Measurements from ENCODE around the gene SKA2. TPM values are rescaled to one million over a fixed set of nuclear protein-coding genes. Genes with fewer than 3 reads are reported as not detected.

SKA2 gene
- total and polyA plus RNA-seq, 4 donors: 10.5 to 29.6 (median 11.7) TPM

DNA sequence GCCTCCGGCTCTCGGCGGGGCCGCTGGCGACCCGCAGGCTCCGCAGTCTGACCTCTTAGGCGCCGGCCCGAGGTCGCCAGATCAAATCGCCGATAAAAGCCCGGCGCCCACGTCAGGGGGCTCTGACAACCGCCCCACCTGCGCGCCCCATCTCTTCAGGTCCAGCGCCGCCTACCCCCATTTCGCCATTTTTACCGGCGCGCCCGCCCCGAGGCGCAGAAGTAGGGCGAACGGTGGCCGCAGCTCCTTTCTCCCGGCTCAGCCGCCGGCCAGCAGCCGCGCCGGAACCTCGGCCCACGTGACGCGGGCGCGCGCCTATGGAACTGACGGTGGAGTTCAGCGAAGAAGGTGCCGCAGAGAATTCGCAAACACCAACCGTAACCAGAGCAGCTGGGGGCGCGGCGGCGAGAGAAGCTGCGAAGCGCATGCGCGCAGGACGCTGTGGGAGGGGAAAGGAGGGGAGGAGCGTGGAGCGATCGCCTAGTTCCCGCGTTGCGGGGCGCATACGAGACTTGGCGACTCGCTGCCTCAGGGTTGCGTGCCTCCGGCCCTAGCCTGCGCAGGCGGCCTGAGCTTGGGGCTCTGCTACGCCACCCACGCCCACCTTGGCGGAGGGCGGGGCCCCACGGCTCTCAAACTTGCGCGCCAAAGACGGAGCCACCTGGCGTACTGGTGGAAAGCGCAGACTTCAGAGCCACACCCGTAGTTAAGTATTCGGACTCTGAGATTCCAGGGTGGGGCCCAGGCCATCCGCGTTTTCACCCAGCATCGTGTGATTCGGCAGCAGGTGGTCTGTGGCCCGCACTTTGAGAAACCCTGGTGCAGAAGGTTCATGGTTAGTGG, 48.3 kb downstream of the SKA2 start, which contains the start of gene TRIM37:
Gene TRIM37 (minus strand): TSS at position 418 of the 843 bp plus-strand sequence. CDS start 419 bp downstream, outside the sequence.
- H3K27me3 ChIP-seq (ENCODE audit: control insufficient read depth in 4 of 4, insufficient read depth in 4 of 4, low read length in 3 of 4): no peaks in the 10 kb centered on the region
- H3K27ac ChIP-seq (ENCODE audit: low read depth in 1 of 2, low read length in 2 of 2): peak within 1 kb of the TSS; percentile 68 to 90
- DNase-seq (ENCODE audit: low spot score): peak; percentile 95
- peaks cover 0 to 16% (median 12%) of the 10 kb centered on the region in 4 donors for H3K4me1 ChIP-seq (ENCODE audit: control insufficient read depth in 4 of 4, insufficient read depth in 4 of 4, low read length in 3 of 4)
- H3K9ac ChIP-seq (ENCODE audit: low read depth in 1 of 2, low read length in 2 of 2): peak within 1 kb of the TSS; percentile 65 to 72
- H3K9me3 ChIP-seq (ENCODE audit: control insufficient read depth in 4 of 4, low read length in 3 of 4): no peaks in the 10 kb centered on the region
- peaks cover 0 to 4% (median under 1%) of the 10 kb centered on the region in 4 donors for H3K36me3 ChIP-seq (ENCODE audit: control insufficient read depth in 4 of 4, insufficient read depth in 3 of 4, low read depth in 1 of 4, low read length in 3 of 4)
- WGBS: under 1% methylated on average over 89 of the region's 89 CpGs
- TF ChIP-seq RAD21 (IDR thresholded peaks at IDR 0.05): peak in 1 of 2 donors; percentile 11
- TF ChIP-seq, protein P1, sequence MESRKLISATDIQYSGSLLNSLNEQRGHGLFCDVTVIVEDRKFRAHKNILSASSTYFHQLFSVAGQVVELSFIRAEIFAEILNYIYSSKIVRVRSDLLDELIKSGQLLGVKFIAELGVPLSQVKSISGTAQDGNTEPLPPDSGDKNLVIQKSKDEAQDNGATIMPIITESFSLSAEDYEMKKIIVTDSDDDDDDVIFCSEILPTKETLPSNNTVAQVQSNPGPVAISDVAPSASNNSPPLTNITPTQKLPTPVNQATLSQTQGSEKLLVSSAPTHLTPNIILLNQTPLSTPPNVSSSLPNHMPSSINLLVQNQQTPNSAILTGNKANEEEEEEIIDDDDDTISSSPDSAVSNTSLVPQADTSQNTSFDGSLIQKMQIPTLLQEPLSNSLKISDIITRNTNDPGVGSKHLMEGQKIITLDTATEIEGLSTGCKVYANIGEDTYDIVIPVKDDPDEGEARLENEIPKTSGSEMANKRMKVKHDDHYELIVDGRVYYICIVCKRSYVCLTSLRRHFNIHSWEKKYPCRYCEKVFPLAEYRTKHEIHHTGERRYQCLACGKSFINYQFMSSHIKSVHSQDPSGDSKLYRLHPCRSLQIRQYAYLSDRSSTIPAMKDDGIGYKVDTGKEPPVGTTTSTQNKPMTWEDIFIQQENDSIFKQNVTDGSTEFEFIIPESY (IDR thresholded peaks at IDR 0.05): peak; percentile 99
- TF ChIP-seq EGR1 (IDR thresholded peaks at IDR 0.05; ENCODE audit: low read depth in 2 of 2): peak; percentile 92 to 96
- TF ChIP-seq NR2F2 (IDR thresholded peaks at IDR 0.05): no peak
- TF ChIP-seq YY1 (IDR thresholded peaks at IDR 0.05): peak; percentile 87
- peak in 1 of 2 donors; percentile 39 for TF ChIP-seq RXRA (IDR thresholded peaks at IDR 0.05)
- TF ChIP-seq JUND (IDR thresholded peaks at IDR 0.05): peak in 1 of 2 donors; percentile 42
- TF ChIP-seq FOXA2 (IDR thresholded peaks at IDR 0.05): no peak
- TF ChIP-seq TAF1 (conservative IDR thresholded peaks at IDR 0.05): no peak
- TF ChIP-seq, protein P2, sequence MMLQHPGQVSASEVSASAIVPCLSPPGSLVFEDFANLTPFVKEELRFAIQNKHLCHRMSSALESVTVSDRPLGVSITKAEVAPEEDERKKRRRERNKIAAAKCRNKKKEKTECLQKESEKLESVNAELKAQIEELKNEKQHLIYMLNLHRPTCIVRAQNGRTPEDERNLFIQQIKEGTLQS (IDR thresholded peaks at IDR 0.05): no peak
- no peak for TF ChIP-seq HNF4A (conservative IDR thresholded peaks at IDR 0.05)
- TF ChIP-seq, protein P3, sequence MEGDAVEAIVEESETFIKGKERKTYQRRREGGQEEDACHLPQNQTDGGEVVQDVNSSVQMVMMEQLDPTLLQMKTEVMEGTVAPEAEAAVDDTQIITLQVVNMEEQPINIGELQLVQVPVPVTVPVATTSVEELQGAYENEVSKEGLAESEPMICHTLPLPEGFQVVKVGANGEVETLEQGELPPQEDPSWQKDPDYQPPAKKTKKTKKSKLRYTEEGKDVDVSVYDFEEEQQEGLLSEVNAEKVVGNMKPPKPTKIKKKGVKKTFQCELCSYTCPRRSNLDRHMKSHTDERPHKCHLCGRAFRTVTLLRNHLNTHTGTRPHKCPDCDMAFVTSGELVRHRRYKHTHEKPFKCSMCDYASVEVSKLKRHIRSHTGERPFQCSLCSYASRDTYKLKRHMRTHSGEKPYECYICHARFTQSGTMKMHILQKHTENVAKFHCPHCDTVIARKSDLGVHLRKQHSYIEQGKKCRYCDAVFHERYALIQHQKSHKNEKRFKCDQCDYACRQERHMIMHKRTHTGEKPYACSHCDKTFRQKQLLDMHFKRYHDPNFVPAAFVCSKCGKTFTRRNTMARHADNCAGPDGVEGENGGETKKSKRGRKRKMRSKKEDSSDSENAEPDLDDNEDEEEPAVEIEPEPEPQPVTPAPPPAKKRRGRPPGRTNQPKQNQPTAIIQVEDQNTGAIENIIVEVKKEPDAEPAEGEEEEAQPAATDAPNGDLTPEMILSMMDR (IDR thresholded peaks at IDR 0.05; ENCODE audit: low read depth, low read length, missing input control): peak; percentile 9
- TF ChIP-seq FOXA1 (IDR thresholded peaks at IDR 0.05): no peak
- peak in 1 of 2 donors; percentile 69 for TF ChIP-seq GABPA (IDR thresholded peaks at IDR 0.05 in 1 of 2, conservative IDR thresholded peaks at IDR 0.05 in 1 of 2)
- TF ChIP-seq, protein P4, sequence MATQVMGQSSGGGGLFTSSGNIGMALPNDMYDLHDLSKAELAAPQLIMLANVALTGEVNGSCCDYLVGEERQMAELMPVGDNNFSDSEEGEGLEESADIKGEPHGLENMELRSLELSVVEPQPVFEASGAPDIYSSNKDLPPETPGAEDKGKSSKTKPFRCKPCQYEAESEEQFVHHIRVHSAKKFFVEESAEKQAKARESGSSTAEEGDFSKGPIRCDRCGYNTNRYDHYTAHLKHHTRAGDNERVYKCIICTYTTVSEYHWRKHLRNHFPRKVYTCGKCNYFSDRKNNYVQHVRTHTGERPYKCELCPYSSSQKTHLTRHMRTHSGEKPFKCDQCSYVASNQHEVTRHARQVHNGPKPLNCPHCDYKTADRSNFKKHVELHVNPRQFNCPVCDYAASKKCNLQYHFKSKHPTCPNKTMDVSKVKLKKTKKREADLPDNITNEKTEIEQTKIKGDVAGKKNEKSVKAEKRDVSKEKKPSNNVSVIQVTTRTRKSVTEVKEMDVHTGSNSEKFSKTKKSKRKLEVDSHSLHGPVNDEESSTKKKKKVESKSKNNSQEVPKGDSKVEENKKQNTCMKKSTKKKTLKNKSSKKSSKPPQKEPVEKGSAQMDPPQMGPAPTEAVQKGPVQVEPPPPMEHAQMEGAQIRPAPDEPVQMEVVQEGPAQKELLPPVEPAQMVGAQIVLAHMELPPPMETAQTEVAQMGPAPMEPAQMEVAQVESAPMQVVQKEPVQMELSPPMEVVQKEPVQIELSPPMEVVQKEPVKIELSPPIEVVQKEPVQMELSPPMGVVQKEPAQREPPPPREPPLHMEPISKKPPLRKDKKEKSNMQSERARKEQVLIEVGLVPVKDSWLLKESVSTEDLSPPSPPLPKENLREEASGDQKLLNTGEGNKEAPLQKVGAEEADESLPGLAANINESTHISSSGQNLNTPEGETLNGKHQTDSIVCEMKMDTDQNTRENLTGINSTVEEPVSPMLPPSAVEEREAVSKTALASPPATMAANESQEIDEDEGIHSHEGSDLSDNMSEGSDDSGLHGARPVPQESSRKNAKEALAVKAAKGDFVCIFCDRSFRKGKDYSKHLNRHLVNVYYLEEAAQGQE (IDR thresholded peaks at IDR 0.05): peak; percentile 44
- no peak for TF ChIP-seq HNF4G (IDR thresholded peaks at IDR 0.05)
- TF ChIP-seq, protein P5, sequence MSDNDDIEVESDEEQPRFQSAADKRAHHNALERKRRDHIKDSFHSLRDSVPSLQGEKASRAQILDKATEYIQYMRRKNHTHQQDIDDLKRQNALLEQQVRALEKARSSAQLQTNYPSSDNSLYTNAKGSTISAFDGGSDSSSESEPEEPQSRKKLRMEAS (IDR thresholded peaks at IDR 0.05): peak; percentile 82
- peak; percentile 62 for TF ChIP-seq SP1 (IDR thresholded peaks at IDR 0.05)
- H3K4me3 ChIP-seq (ENCODE audit: low read depth in 1 of 3, low read length in 3 of 3): peak within 1 kb of the TSS; percentile 79 to 87 (median 86)

Measured in liver (tissue), 9 donors.